GM19463 (cell line): Measurements from ENCODE around the gene USP38.
"Not testable (repeated sequence)": the region's sequence is repeated elsewhere in the genome, so short reads cannot be mapped to it uniquely, and the experiment has no call there.

Source experiments
- ATAC-seq: cut with Tn5 transposase; IDR thresholded peaks from one replicate; pipeline ENCODE4 v1.9.1; 2021; ENCODE audit warnings: mild to moderate bottlenecking, moderate library complexity; ENCODE audit not compliant: unreplicated experiment

USP38 gene, protein sequence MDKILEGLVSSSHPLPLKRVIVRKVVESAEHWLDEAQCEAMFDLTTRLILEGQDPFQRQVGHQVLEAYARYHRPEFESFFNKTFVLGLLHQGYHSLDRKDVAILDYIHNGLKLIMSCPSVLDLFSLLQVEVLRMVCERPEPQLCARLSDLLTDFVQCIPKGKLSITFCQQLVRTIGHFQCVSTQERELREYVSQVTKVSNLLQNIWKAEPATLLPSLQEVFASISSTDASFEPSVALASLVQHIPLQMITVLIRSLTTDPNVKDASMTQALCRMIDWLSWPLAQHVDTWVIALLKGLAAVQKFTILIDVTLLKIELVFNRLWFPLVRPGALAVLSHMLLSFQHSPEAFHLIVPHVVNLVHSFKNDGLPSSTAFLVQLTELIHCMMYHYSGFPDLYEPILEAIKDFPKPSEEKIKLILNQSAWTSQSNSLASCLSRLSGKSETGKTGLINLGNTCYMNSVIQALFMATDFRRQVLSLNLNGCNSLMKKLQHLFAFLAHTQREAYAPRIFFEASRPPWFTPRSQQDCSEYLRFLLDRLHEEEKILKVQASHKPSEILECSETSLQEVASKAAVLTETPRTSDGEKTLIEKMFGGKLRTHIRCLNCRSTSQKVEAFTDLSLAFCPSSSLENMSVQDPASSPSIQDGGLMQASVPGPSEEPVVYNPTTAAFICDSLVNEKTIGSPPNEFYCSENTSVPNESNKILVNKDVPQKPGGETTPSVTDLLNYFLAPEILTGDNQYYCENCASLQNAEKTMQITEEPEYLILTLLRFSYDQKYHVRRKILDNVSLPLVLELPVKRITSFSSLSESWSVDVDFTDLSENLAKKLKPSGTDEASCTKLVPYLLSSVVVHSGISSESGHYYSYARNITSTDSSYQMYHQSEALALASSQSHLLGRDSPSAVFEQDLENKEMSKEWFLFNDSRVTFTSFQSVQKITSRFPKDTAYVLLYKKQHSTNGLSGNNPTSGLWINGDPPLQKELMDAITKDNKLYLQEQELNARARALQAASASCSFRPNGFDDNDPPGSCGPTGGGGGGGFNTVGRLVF

DNA sequence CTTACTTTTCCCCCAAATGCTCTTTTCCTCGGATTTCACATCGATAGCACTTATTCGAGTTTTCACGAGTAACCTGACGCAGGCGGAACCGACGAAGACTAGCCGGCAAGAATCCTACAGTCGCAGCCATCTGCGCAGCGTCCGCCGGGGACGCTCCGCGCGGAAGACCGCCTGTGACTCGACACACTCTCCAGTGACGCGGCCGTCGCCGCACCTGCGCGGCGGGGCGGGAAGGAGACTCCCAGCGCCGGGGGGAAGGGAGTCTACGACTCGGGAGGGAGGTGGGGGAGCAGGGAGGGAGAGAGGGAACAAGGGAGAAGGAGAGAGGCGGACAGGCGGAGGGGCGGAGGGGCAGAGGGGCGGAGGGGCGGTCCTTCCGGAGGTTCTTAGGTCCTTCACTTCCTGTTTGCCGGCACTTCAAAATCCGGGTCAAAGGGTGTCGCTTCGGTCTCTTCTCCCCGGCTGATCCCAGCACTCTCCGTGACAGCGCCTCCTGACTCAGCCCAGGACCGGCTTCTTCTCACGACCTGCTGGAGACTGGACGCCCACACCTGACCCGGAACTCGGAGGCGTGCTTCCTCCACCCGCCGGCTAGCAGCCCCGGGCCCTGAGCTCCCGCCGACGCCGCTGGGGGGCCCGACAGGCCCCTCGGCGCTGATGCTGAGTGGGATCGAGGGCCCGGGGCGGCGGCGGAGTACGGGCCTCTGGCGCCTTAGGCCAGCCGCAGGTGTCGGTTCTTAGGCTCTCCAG lies at the start of gene USP38:
Gene USP38 (plus strand): TSS at position 415 of the 750 bp plus-strand sequence. CDS start 534 bp downstream, outside the sequence.
- peak; percentile 66 for ATAC-seq

DNA sequence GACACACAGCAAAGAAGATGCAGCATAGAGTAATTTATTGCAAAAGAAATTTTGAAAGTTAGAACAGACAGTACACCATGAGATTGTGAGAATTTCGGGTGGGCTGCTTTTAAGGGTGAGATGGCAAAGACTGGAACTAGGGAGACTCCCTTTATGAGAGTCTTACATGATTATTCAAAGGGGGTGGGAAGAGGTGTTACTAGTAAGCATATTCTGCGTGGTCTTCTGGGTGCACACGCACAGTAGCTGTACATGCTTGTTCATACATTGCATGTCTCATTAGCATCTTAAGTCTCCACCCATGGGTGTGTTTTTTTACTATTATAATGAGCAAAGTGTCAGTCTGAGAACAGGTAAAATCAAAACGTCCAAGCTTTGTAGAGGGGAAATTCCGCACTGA lies 49.4 kb upstream of the USP38 start:
- no peak for ATAC-seq

DNA sequence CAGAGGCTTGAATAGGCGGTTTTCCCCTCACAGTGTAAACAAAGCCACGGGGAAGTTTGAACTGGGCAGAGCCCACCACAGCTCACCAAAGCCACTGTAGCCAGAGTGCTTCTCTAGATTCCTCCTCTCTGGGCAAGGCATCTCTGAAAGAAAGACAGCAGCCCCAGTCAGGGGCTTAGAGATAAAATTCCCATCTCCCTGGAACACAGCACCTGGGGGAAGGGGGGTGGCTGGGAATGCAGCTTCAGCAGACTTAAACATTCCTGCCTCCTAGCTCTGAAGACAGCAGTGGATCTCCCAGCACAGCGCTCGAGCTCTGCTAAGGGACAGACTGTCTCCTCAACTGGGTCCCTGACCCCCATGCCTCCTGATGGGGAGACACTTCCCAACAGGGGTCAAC lies 44.0 kb upstream of the USP38 start:
- ATAC-seq: no peak

DNA sequence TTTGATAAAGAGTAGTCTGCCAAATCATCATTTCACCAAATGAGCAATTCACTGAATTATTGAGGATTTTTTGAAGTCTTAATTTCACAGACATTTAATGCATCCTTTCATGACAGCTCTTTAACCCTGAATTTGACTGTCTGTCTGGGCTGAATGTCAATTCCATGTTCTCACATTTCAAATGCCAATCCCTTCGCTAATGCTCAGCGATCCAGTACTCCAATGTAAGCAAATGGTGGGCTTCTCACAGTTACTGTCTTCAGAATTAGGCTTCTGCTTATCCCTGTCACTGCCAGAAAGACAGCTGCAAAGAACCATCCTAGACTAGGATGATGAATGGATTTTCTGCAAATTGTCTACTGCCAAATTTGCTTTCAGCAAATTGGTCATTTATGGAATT lies 36.2 kb upstream of the USP38 start:
- ATAC-seq: no peak

DNA sequence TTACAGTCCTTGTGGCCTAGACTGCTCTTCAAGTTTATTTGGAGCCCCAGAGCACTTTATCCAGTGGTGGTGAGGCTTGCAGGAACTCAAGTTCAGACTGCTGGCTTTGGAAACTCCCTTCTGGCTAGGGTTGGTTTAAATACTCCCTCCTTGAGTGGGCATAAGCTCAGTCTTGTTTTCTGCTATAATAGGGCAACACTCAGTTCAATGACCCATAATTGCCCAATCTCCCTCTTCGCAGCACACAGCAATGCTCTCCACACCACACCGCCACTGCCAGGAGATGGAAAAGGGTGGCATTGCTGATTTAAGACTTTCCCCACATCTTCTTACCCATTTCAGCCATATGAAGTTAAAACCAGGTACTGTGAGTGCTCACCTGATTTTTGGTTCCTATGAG lies 27.9 kb upstream of the USP38 start:
- ATAC-seq: no peak

DNA sequence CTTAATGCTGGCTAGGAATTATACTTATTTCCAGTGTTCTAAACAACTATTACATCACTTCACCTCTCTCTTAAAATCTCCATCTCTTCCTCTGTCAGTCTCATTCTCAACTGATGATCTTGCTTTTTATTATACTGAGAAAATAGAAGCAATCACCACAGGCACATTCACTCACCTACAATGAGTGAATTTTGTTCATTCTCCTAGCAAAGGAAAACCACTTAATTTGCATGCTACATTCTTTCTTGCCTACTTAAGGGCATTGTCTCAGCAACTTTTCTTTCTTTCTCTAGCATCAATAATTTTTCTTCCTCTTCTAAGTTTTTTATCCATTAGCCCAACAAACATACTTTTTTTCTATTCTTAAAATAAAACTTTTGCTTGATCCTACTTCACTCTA lies 21.1 kb upstream of the USP38 start:
- ATAC-seq: no peak

DNA sequence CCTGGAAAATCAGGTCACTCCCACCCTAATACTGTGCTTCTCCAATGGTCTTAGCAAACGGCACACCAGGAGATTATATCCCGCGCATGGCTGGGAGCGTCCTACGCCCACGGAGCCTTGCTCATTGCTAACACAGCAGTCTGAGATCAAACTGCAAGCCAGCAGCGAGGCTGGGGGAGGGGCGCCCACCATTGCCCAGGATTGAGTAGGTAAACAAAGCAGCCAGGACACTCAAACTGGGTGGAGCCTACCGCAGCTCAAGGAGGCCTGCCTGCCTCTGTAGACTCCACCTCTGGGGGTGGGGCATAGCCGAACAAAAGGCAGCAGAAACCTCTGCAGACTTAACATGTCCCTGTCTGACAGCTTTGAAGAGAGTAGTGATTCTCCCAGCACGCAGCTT lies 18.0 kb upstream of the USP38 start:
- not testable (repeated sequence) for ATAC-seq

DNA sequence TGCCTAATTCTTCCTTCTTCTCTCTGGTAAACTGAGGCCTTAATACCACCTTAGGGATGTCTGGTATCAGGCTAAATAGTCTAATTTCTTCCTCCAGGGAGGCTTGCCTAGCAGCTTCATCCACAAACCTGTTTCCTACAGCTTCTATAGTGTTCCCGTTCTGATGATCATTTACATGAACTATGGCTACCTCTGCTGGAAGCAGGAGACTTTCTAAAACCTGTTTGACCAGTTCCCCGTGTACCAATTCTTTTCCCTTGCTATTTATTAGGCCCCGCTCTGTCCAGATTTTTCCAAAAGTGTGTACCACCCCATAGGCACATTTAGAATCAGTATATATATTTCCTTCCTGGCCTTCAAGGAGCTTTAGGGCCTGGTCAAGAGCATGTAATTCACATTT lies 5.8 kb upstream of the USP38 start:
- ATAC-seq: no peak

DNA sequence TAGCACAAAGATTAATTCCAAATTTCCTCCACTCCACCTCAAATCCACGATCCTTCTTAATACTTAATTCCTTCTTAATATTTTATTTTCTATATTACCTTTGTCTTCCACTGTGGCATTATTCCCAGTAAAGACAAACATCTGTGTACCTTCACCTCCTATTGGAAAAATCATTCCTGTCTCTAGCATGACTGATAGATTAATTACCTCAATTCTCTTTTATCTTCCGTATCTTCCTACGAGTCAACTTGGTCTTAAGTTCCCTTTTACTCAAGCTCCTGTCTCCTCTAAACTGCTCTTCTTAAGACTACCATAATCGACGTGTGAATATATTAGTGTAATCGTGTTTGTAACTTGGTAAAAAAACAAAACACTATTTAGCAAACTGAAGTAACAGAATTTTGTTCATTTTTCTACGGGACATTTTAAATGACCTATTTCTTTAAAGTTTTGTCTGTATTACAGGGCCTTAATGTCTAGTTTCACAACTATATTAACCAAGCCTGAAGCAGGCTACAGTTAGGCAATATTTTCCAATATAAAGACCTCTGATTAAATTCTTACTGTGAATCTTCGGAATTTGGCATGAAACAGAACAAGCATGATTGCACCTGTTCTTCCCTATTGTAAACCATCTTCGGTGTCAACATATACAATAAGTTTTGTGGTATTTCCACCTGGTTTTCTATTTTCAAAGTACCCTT lies 1.1 kb upstream of the USP38 start:
- ATAC-seq: no peak

DNA sequence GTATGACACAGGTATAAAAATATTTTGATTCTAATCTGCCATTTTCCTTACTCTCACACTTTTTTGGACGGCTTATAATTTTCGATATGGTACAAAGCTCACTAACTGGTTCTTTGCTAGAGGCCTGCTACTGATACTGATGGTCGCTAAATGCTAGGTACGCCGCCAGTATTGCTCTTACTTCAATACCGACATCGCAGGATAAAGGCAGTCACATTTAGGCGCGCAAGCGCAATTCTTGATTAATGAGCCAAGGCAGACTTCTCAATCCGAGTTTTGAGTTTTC lies 557 bp upstream of the USP38 start:
- peak; percentile 23 for ATAC-seq

DNA sequence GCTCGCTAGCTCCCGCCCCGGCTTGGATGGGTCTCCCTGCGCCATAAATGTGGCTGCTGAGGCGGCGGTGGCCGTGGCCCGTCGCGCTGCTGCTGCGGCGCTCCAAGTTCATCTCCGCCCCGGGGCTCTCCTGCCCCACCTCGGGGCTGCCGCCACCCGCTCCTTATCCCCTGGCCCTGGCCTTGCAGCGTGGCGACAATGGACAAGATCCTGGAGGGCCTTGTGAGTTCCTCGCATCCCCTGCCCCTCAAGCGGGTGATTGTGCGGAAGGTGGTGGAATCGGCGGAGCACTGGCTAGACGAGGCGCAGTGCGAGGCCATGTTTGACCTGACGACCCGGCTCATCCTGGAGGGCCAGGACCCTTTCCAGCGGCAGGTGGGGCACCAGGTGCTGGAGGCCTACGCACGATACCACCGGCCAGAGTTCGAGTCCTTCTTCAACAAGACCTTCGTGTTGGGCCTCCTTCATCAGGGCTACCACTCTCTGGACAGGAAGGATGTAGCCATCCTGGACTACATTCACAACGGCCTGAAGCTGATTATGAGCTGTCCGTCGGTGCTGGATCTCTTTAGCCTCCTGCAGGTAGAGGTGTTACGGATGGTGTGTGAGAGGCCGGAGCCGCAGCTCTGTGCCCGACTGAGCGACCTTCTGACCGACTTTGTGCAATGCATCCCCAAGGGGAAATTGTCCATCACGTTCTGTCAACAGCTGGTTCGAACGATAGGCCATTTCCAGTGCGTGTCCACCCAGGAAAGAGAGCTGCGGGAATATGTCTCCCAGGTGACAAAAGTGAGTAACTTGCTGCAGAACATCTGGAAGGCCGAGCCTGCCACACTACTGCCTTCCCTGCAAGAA lies 763 bp downstream of the USP38 start:
- peak; percentile 19 for ATAC-seq

DNA sequence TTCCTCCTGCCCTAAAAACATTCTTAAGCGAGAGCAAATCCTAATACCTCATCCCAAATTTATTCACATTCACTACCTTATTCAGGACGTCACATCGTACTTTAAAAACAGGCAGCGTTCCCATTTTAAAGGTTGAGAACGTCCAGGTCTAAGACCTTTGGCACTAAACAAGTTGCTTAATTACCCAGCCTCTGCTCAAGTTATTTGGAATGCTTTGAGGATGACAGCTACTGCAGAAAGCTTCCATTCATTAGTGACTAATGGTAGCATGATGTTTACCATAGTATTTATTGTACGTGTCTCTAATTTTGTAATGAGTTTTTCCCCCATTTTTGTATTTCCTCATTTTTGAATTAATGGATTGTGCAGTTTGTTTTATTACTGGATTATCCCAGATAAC lies 1.5 kb downstream of the USP38 start:
- ATAC-seq: no peak

DNA sequence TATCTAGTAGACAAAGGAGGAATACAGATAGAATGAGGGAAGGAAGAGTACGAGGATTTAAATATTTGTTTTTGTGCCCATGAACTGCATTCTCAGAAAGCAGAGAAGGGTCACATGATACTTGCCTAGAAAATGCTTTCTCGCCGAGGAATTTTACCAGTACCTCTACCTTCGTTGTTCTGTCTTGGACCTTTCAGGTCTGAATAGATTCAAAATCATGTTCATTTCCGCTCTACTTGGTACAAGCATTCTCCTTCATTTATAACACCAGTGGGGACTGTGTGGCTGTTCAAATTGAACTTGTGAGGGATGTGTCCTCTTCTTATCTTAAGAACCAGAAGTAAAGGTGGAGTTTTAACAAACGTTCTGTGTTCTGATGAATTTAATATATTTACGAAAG lies 1.9 kb downstream of the USP38 start:
- ATAC-seq: no peak

DNA sequence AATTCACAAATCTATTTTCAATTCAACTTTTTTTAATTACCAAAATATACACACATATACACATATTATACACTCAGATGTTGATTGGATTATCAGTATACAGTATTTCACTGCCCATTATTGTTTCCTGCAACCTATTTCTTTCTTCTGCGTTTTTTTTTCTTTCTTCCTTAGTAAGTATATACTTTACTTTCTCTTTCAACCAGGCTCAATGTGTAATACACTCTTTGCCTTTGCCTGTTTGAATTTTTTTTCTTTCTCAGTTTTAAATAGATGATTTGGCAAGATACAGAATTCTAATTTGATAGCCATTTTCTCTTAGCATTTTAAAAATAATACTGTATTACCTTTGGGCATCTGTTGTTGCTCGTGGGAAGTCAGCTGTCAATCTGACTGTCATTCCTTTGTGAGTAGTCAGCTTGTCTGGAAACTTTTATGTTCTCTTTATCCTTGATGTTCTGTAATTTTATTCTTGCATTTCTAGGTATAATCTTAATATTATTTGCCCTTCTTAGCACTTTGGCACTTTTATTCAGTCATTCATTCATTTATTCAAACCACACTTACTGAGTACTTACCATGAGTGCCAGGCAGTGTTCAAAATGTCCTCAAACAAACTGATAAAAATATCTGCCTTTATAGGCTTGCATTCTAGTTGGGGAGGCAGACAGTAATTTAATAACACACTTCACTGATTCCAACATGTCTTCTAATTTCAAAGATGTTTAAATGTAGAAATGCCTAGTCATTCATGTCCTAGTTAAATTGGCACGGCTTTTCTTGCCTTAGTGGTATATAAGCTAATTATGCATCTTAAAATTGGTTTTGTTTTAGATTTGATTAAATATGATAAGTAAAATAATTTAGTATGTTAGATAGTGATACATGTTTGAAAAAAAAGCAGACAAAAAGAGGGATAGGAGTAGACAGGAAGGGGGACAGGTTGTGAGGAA lies 3.7 kb downstream of the USP38 start:
- no peak for ATAC-seq

DNA sequence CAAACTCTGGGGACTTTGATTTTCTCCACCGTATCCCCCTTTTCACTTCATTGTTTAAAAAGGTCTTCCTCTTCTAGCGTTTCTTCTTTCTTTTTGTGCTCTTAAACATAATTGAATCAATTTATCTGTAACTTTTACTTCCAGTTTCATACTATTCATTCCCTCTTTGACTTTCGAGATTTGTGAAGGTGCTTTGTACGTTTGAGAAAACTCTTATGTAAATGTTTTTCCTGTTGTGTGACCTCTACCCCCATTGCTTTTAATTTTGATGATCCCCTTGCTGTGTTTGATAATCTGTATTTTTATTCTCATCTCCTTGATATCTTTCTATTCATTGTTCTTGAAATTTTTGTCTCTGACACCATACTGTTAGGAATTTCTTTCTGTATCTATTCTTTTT lies 4.8 kb downstream of the USP38 start:
- ATAC-seq: peak; percentile 13

DNA sequence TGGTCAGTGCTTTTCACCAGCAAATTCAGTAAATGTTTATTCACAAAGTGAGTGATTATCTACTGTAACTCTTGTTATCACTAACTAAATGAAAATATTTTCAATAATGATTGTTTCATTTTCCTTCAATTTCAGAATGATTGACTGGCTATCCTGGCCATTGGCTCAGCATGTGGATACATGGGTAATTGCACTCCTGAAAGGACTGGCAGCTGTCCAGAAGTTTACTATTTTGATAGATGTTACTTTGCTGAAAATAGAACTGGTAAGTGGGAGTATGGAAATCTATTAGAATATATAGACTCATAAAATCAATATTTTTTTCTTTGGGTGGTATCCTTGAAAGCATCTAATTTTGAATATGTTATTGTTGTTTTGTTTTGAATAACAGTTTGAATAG lies 10.9 kb downstream of the USP38 start:
- ATAC-seq: no peak

DNA sequence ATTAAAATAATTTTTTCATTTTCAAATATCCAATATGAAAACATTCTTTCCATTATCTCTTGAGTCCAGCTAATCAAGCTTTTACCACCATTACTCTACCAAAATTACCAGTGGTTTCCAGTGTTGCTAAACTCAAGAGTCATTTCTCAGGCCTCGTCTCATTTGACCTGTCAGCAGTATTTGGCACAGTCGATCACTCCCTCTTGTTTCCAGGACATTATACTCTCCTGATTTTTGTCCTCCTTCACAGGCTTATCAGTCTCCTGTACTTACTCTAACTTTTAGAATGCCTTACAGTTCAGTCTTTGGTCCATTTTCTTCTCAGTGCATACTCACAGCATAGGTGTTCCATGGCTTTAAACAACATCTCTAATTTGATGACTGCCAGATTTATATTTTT lies 11.6 kb downstream of the USP38 start:
- no peak for ATAC-seq

DNA sequence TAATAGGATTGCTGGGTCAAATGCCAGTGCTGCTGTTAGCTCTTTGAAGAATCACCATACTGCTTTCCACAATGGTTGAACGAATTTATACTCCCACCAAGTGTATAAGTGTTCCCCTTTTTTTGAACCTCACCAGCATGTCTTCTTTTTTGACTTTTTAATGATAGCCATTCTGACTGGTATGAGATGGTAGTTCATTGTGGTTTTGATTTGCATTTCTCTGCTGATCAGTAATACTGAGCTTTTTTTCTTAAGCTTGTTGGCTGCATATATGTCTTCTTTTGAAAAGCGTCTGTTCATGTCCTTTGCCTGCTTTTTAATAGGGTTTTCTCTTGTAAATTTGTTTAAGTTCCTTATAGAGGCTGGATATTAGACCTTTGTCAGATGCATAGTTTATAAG lies 14.8 kb downstream of the USP38 start:
- ATAC-seq: peak; percentile 60

DNA sequence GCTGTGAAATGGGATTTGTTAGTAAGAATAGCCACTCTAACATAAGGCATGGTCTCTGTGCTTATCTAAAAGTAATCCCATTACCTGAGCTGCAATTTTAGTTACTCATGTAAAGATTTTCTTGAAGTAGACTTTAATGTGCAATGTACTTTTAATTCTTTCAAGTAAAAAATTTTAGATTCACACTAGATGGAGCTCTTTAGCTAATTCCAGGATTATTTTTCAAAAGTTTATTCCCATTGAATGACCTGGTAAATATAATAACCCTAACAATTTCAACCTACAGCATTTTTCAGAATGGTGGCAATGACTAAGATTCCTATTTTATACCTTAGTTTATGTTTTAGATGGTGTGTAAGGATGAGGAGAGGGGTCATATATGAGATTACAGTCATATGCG lies 18.1 kb downstream of the USP38 start:
- ATAC-seq: no peak
